K562 (cell line): ENCODE results near the gene PLXNB3. TPM values are rescaled to one million over a fixed set of nuclear protein-coding genes. Genes with fewer than 3 reads are reported as not detected.

Experiments
- ATAC-seq: fragments of 200-7000 bp; cut with Tn5 transposase; 3 replicates; pipeline ENCODE4 v1.9.1; 2020; ENCODE audit warnings: moderate library complexity
- BruUV-seq: library from RNA; stranded (reverse); fragments of 400-500 nt; replicated peaks from 2 replicates; lab custom pipeline; 2021; lab: Mats Ljungman, UMichigan
- CTCF ChIA-PET: fragments of 300-600 bp; formaldehyde crosslinking; extraction: SDS; loops from one replicate; lab custom pipeline; 2021; ENCODE audit warnings: low intra/inter-chr PET ratio; lab: Yijun Ruan, JAX
- POLR2A ChIA-PET: fragments of 300-600, 350-650 bp; sonication (Branson Sonifier 250); formaldehyde crosslinking; extraction: SDS; loops from one replicate; lab custom pipeline; 2021; ENCODE audit warnings: antibody characterized with exemption, inconsistent platforms; lab: Yijun Ruan, JAX
- DNase-seq, 4 experiments: peaks; one replicate each; pipeline versions ENCODE4 v3.0.0 to v3.0.0-alpha.2; 2011 to 2018; ENCODE audit warnings: low spot score in 3 of 4, mixed read lengths in 3 of 4; ENCODE audit errors: extremely low read depth in 1 of 4
- FAIRE-seq: peaks from 2 replicates; lab custom pipeline; 2011; peaks lifted over from hg19 to GRCh38; lab: Jason Lieb, UNC
- H2AFZ ChIP-seq: 2 replicates; pipeline ENCODE4 v1.6.0; 2011; ENCODE audit warnings: low read depth, low read length, control low read depth, inconsistent platforms
- H3K27ac ChIP-seq: fragments of 200-600 bp; 3 replicates; pipeline ENCODE4 v1.8.0; 2011; ENCODE audit warnings: low read depth, mild to moderate bottlenecking, control low read depth, inconsistent platforms, low read length, moderate library complexity, mixed read lengths; ENCODE audit errors: extremely low read depth
- H3K27me3 ChIP-seq, 2 experiments: fragments of 300-600 bp in 1 of 2; 2 replicates in 1 of 2; 3 replicates in 1 of 2; pipeline versions ENCODE4 v1.6.0 to v1.8.0; 2011; ENCODE audit warnings: inconsistent platforms in 2 of 2, low read length in 2 of 2, mild to moderate bottlenecking in 1 of 2, mixed read lengths in 1 of 2, moderate library complexity in 1 of 2; ENCODE audit not compliant: control insufficient read depth in 2 of 2, insufficient read depth in 2 of 2
- H3K36me3 ChIP-seq: fragments of 300-600 bp; 3 replicates; pipeline ENCODE4 v1.8.0; 2011; ENCODE audit warnings: mild to moderate bottlenecking, low read length, inconsistent platforms; ENCODE audit not compliant: control insufficient read depth, insufficient read depth
- H3K4me1 ChIP-seq, 2 experiments: fragments of 200-600 bp in 1 of 2; replicated peaks in 1 of 2; 2 replicates in 1 of 2; 3 replicates in 1 of 2; pipeline versions ENCODE4 v1.5.1 to v1.8.0; 2011; ENCODE audit warnings: inconsistent platforms in 2 of 2, low read length in 2 of 2, mild to moderate bottlenecking in 1 of 2, mixed read lengths in 1 of 2, moderate library complexity in 1 of 2; ENCODE audit not compliant: control insufficient read depth in 2 of 2, insufficient read depth in 2 of 2
- H3K4me2 ChIP-seq: 2 replicates; pipeline ENCODE4 v1.6.1; 2011; ENCODE audit warnings: low read length, control low read depth, inconsistent platforms, mixed read lengths; ENCODE audit not compliant: insufficient read depth
- H3K4me3 ChIP-seq: fragments of 200-600 bp; sonication (generic), shearing (Covaris generic); 2 replicates; pipeline ENCODE4 v1.5.1; 2016; ENCODE audit warnings: control low read depth, inconsistent platforms
- H3K79me2 ChIP-seq: fragments of 200-600 bp; 3 replicates; pipeline ENCODE4 v1.8.0; 2011; ENCODE audit warnings: low read length, inconsistent platforms; ENCODE audit not compliant: control insufficient read depth, insufficient read depth
- H3K9ac ChIP-seq, 2 experiments: 2 replicates each; pipeline versions ENCODE4 v1.6.0 to v1.6.1; 2011; ENCODE audit warnings: low read depth in 2 of 2, low read length in 2 of 2, control low read depth in 1 of 2, inconsistent platforms in 1 of 2, mild to moderate bottlenecking in 1 of 2, mixed read lengths in 1 of 2; ENCODE audit not compliant: insufficient read depth in 1 of 2
- H3K9me1 ChIP-seq: one replicate; pipeline ENCODE4 v1.6.0; 2011; ENCODE audit warnings: inconsistent platforms, mild to moderate bottlenecking, low read length, moderate library complexity; ENCODE audit not compliant: control insufficient read depth, insufficient read depth
- H3K9me3 ChIP-seq: replicated peaks from 2 replicates; pipeline ENCODE4 v1.5.1; 2011; ENCODE audit warnings: low read depth, low read length, inconsistent platforms; ENCODE audit not compliant: control insufficient read depth, insufficient read depth
- H4K20me1 ChIP-seq: replicated peaks from 2 replicates; pipeline ENCODE4 v1.6.1; 2011; ENCODE audit warnings: low read length, inconsistent platforms, mixed read lengths; ENCODE audit not compliant: control insufficient read depth, insufficient read depth
- PYGO2 ChIP-seq: fragments of 450-650 bp; IDR thresholded peaks from 2 replicates; pipeline ENCODE4 v1.6.1; 2016; ENCODE audit warnings: mild to moderate bottlenecking, missing genetic modification characterization, moderate library complexity, missing compliant biosample characterization
- WGBS: fragments of 100-300 bp; shearing (Covaris generic); methylation state at CpG from one replicate; pipeline ENCODE4 v1.1.6; 2016; ENCODE audit warnings: low coverage, mixed read lengths; ENCODE audit not compliant: insufficient coverage; ENCODE audit errors: missing lambda C conversion rate; 5-methylcytosine and 5-hydroxymethylcytosine counted together
- in situ Hi-C: fragments of 300-500 bp; cut with MboI; formaldehyde crosslinking; loops from 4 replicates; pipeline ENCODE4 v1.15.0; 2018; ENCODE audit warnings: inconsistent platforms, mixed read lengths
- intact Hi-C: fragments of 100-400 bp; cut with micrococcal nuclease; formaldehyde crosslinking; loops from 2 replicates; pipeline ENCODE4 v1.14.2; 2022
- polyA plus RNA-seq, 8 experiments: library from polyadenylated mRNA; depleted of rRNA in 4 of 8; stranded (reverse) in 5 of 8; unstranded in 3 of 8; fragments of >200 nt; fragmentation: Nextera tagmentation in 2 of 8; fragmentation: Illumina TruSeq in 1 of 8; extraction: Ambion mirVana in 2 of 8; extraction: Trizol in 1 of 8; gene quantifications; 2 replicates each; pipeline versions ENCODE4 v1.2.1 to v1.2.3, GENCODE V29; 2011 to 2014; ENCODE audit warnings: inconsistent platforms in 1 of 8, missing spikeins in 1 of 8
- total RNA-seq, 7 experiments: library from RNA; depleted of rRNA in 6 of 7; stranded (reverse); fragments of >200 nt in 6 of 7; fragmentation: Illumina TruSeq in 2 of 7; extraction: Trizol in 2 of 7; gene quantifications; 2 replicates each; pipeline versions ENCODE4 v1.2.1 to v1.2.3, GENCODE V29; 2011 to 2021; ENCODE audit warnings: low replicate concordance in 1 of 7
- TF ChIP-seq, protein P1 (sequence below), 3 experiments: IDR thresholded peaks in 2 of 3; conservative IDR thresholded peaks in 1 of 3; 2 replicates each; pipeline ENCODE4 v1.5.1; 2011 to 2012; ENCODE audit warnings: low read length in 3 of 3, mild to moderate bottlenecking in 3 of 3, control low read depth in 2 of 3, improper control_type of control experiment in 1 of 3, inconsistent platforms in 1 of 3, low read depth in 1 of 3, mixed read lengths in 1 of 3, moderate library complexity in 1 of 3; ENCODE audit not compliant: insufficient read depth in 2 of 3

The PLXNB3 gene
- total and polyA plus RNA-seq, 9 of the 15 experiments (the other 6 are each of a cell fraction or from before 2014, with no cell fraction given) = 0.22 to 2.0 (median 1.4) TPM; not detected in 2

DNA sequence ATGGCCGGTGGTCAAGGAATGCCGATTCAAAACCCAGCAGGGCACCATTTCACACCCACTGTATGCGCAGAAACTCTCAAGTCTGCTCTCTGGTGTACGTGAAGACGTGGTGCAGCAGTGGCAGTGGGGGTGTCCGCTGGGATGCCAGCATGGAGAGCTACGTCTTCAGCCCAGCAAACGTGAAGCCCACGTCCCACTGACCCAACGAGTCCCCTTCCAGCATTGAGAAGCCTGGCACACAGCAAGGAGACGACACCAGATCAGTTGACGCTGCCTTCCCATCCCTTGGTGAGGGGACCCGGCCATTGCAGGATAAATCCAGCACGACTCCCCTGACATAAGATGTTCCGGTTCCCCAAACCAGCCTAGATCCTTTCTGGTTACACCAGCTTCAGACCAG lies 2.2 kb upstream of the PLXNB3 start:
- TF ChIP-seq PYGO2 (tag) = no peak
- TF ChIP-seq, protein P1, sequence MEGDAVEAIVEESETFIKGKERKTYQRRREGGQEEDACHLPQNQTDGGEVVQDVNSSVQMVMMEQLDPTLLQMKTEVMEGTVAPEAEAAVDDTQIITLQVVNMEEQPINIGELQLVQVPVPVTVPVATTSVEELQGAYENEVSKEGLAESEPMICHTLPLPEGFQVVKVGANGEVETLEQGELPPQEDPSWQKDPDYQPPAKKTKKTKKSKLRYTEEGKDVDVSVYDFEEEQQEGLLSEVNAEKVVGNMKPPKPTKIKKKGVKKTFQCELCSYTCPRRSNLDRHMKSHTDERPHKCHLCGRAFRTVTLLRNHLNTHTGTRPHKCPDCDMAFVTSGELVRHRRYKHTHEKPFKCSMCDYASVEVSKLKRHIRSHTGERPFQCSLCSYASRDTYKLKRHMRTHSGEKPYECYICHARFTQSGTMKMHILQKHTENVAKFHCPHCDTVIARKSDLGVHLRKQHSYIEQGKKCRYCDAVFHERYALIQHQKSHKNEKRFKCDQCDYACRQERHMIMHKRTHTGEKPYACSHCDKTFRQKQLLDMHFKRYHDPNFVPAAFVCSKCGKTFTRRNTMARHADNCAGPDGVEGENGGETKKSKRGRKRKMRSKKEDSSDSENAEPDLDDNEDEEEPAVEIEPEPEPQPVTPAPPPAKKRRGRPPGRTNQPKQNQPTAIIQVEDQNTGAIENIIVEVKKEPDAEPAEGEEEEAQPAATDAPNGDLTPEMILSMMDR (IDR thresholded peaks at IDR 0.05 in 2 of 3, conservative IDR thresholded peaks at IDR 0.05 in 1 of 3; ENCODE audit: insufficient read depth in 2 of 3, low read depth in 1 of 3, low read length in 3 of 3) = 0 out of 6 replicates have a peak, but pooled peaks of 1 of the 3 experiments have one; percentile 11
- TF ChIP-seq, all 486 proteins: peak for 1
- intact Hi-C loops = no loop called here
- WGBS = 85% methylated on average over 14 of the region's 15 CpGs
- Histone ChIP-seq H3K4me1 (peaks cover 15 to 43% of the 10 kb centered on the region in 2 experiments), H3K36me3 (no peaks in the 10 kb centered on the region), H4K20me1 (no peaks in the 10 kb centered on the region), H3K9me3 (no peaks in the 10 kb centered on the region), H3K4me2 (no peak overlapping the region), H2AFZ (no peak overlapping the region), H3K9me1 (no peaks in the 10 kb centered on the region), H3K79me2 (peaks cover 14% of the 10 kb centered on the region), H3K27ac (no peak overlapping the region), H3K4me3 (no peak overlapping the region), H3K9ac (no peak overlapping the region), H3K27me3 (no peaks in the 10 kb centered on the region)
- no peak for FAIRE-seq
- ChIA-PET CTCF (no interaction called here), POLR2A (no interaction called here)
- no peak for ATAC-seq
- no TSS peak for BruUV-seq
- no peak for DNase-seq
- in situ Hi-C loops = no loop called here
